SIG-M5 (cell line): ENCODE results near the gene ARHGAP45.

Experiments
- DNase-seq: peaks from one replicate; lab custom pipeline; 2025; lab: John Stamatoyannopoulos, UW

Gene ARHGAP45

GRCh38 chr19:1054102-1055027 lies 12.6 kb upstream of the ARHGAP45 start:
- DNase-seq, result no peak

- DNase-seq, result no peak
Observed at GRCh38 chr19:1055028-1055425, 11.9 kb upstream of the ARHGAP45 start.

- DNase-seq, result no peak
Observed at GRCh38 chr19:1055886-1056620, 10.9 kb upstream of the ARHGAP45 start.

- DNase-seq, result no peak
Observed at GRCh38 chr19:1057176-1057855, 9.7 kb upstream of the ARHGAP45 start.

- DNase-seq, result no peak
Observed at GRCh38 chr19:1058112-1058511, 8.9 kb upstream of the ARHGAP45 start.

GRCh38 chr19:1060689-1061088 lies 6.3 kb upstream of the ARHGAP45 start:
- no peak for DNase-seq

GRCh38 chr19:1061987-1062386 lies 5.0 kb upstream of the ARHGAP45 start:
- DNase-seq, result no peak

- no peak for DNase-seq
Observed at GRCh38 chr19:1062387-1063029, 4.5 kb upstream of the ARHGAP45 start.

- DNase-seq, result no peak
Observed at GRCh38 chr19:1063030-1063908, 3.7 kb upstream of the ARHGAP45 start.

GRCh38 chr19:1063909-1064660 lies 2.9 kb upstream of the ARHGAP45 start:
- no peak for DNase-seq

- DNase-seq, result no peak
Observed at GRCh38 chr19:1064661-1065605, 2.0 kb upstream of the ARHGAP45 start.

GRCh38 chr19:1065606-1066109 lies 1.3 kb upstream of the ARHGAP45 start:
- no peak for DNase-seq

GRCh38 chr19:1066251-1066747 lies 668 bp upstream of the ARHGAP45 start:
- DNase-seq, result no peak

- DNase-seq, result no peak
Observed at GRCh38 chr19:1067341-1067957, 482 bp downstream of the ARHGAP45 start.

GRCh38 chr19:1068009-1069001 lies 1.3 kb downstream of the ARHGAP45 start:
- DNase-seq, result no peak

- DNase-seq, result peak; percentile 49
Observed at GRCh38 chr19:1069009-1069779, 2.2 kb downstream of the ARHGAP45 start.
